Mammary epithelial cell (primary cell): ENCODE measurements around the gene BTBD7.

Source experiments
- EZH2 ChIP-seq: IDR thresholded peaks from 2 replicates; pipeline ENCODE4 v1.6.1; 2012; ENCODE audit warnings: low read length, inconsistent platforms, borderline replicate concordance
- TF ChIP-seq, protein P1 (sequence below), 2 donors: IDR thresholded peaks in 1 of 2; conservative IDR thresholded peaks in 1 of 2; 2 replicates each; pipeline ENCODE4 v1.5.1; 2011 to 2012; ENCODE audit warnings: inconsistent platforms in 2 of 2, low read length in 2 of 2, mild to moderate bottlenecking in 2 of 2, control low read depth in 1 of 2, low read depth in 1 of 2; ENCODE audit not compliant: insufficient read depth in 1 of 2; ENCODE audit errors: extremely low read depth in 1 of 2

DNA sequence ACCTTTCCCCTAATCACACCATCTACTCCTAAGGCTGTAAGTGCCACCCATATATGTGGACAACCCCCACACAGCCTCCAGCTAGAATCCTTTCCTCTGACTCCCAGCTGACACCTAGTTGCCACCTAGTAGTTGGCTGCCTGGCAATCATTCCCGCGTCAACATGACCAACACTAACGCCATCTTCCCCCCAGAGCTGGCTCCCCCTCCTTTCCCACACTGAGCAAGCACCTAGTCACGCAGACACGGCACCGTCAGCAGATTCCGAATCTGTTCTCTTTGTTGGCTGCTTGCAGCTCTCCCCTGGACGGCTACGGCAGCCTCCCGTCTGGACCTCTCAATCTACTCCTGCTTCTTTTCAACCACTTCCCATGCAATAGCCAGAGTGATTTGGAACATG, 98.0 kb downstream of the BTBD7 start:
- TF ChIP-seq, protein P1, sequence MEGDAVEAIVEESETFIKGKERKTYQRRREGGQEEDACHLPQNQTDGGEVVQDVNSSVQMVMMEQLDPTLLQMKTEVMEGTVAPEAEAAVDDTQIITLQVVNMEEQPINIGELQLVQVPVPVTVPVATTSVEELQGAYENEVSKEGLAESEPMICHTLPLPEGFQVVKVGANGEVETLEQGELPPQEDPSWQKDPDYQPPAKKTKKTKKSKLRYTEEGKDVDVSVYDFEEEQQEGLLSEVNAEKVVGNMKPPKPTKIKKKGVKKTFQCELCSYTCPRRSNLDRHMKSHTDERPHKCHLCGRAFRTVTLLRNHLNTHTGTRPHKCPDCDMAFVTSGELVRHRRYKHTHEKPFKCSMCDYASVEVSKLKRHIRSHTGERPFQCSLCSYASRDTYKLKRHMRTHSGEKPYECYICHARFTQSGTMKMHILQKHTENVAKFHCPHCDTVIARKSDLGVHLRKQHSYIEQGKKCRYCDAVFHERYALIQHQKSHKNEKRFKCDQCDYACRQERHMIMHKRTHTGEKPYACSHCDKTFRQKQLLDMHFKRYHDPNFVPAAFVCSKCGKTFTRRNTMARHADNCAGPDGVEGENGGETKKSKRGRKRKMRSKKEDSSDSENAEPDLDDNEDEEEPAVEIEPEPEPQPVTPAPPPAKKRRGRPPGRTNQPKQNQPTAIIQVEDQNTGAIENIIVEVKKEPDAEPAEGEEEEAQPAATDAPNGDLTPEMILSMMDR (conservative IDR thresholded peaks at IDR 0.05 in 1 of 2, IDR thresholded peaks at IDR 0.05 in 1 of 2; ENCODE audit: extremely low read depth in 1 of 2, insufficient read depth in 1 of 2, low read depth in 1 of 2, low read length in 2 of 2), result no peak
- TF ChIP-seq EZH2, result no peak
